Measurements from ENCODE around the gene NOS3. TPM values are rescaled to one million over a fixed set of nuclear protein-coding genes. Genes with fewer than 3 reads are reported as not detected.
A peak's percentile ranks its signal among the peaks of the same experiment; 100 is the strongest.

Gene NOS3
- total and polyA plus RNA-seq, 2 donors (not counting 3 experiments of a cell fraction or from before 2014, with no cell fraction given) = 82.8 to 95.1 TPM

DNA sequence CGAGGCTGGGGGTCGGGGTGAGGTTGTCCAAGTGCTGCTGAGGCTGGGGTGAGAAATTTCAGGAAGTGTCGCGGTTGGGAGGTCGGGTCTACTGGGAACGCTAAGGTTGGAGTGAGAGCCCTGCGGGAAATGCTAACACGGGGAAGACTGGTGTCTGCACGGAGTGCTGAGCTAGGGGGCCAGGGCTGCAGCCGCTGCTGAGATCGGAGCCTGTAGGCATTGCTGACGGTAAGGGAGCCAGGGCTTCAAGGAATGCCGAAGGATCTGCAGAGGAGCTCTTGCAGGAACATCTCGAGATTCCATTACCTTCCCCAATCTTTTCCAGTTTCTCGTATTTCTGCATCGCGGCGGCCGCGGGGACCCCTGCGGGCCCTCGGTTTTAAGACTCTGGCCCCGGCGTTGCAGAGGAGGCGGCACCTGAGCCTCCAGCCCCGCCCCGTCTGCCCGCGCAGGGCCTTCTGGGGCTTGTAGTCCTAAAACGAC is 66.7 kb downstream of the NOS3 start, which contains the start of gene CDK5:
Gene CDK5 (minus strand): TSS at position 392 of the 483 bp plus-strand sequence. CDS start 49 bp downstream, at position 343.
- Histone ChIP-seq H3K27me3 (ENCODE audit: control insufficient read depth in 2 of 2, insufficient read depth in 2 of 2, low read length in 2 of 2) (no peaks in the 10 kb centered on the region), H2AFZ (ENCODE audit: low read depth, low read length) (peak within 1 kb of the TSS; percentile 81), H3K9me3 (replicated peaks; ENCODE audit: control insufficient read depth, insufficient read depth, low read length) (no peaks in the 10 kb centered on the region), H3K9me1 (replicated peaks; ENCODE audit: control insufficient read depth, extremely low read depth, insufficient read depth, low read length) (no peaks in the 10 kb centered on the region), H3K4me2 (ENCODE audit: insufficient read depth, low read length) (peak within 1 kb of the TSS; percentile 55), H3K4me1 (ENCODE audit: control insufficient read depth, extremely low read depth, insufficient read depth, low read length) (peaks cover 29% of the 10 kb centered on the region), H3K27ac (ENCODE audit: insufficient read depth, low read depth, low read length) (peak within 1 kb of the TSS; percentile 81), H3K36me3 (ENCODE audit: control insufficient read depth in 2 of 2, extremely low read depth in 1 of 2, insufficient read depth in 2 of 2, low read length in 2 of 2) (peaks cover 0 to under 1% of the 10 kb centered on the region in 2 experiments), H3K9ac (replicated peaks; ENCODE audit: extremely low read depth, insufficient read depth, low read length) (peak within 1 kb of the TSS; percentile 57), H3K4me3 (replicated peaks in 1 of 3; ENCODE audit: insufficient read depth in 1 of 3, low read depth in 1 of 3, low read length in 3 of 3) (peak within 1 kb of the TSS; percentile 28 to 69 (median 48)), H4K20me1 (replicated peaks; ENCODE audit: control insufficient read depth, extremely low read depth, insufficient read depth, low read length) (no peaks in the 10 kb centered on the region), H3K79me2 (ENCODE audit: control insufficient read depth, insufficient read depth, low read length) (peaks cover 29% of the 10 kb centered on the region)
- no peak for DNase-seq (ENCODE audit: low read depth, low spot score)
- ChIA-PET POLR2A (no interaction called here), CTCF (interaction anchor here (1.0 to 1.3 kb wide), 2 partner anchors 29 to 95 kb away, joined by 3 to 5 read pairs; partner anchors contain the start of gene ABCB8)
- no TSS peak for BruUV-seq (replicated peaks)
- FAIRE-seq = no peak
- no peak for TF ChIP-seq FOS (IDR thresholded peaks at IDR 0.05; ENCODE audit: borderline replicate concordance, insufficient read depth, low read length)
- no peak for TF ChIP-seq MYC (IDR thresholded peaks at IDR 0.05; ENCODE audit: low read depth, low read length)
- TF ChIP-seq JUN (IDR thresholded peaks at IDR 0.05; ENCODE audit: borderline replicate concordance, insufficient read depth, insufficient read length, low read depth) = no peak
- TF ChIP-seq GATA2 (IDR thresholded peaks at IDR 0.05; ENCODE audit: insufficient read depth, insufficient read length, low read depth, low read length) = no peak
- dilution Hi-C loops (cut with MboI; ENCODE audit: extremely low pct_ligation_motif_present, low sequenced_read_pairs) = no loop called here
- intact Hi-C loops (cut with micrococcal nuclease) = no loop called here

DNA sequence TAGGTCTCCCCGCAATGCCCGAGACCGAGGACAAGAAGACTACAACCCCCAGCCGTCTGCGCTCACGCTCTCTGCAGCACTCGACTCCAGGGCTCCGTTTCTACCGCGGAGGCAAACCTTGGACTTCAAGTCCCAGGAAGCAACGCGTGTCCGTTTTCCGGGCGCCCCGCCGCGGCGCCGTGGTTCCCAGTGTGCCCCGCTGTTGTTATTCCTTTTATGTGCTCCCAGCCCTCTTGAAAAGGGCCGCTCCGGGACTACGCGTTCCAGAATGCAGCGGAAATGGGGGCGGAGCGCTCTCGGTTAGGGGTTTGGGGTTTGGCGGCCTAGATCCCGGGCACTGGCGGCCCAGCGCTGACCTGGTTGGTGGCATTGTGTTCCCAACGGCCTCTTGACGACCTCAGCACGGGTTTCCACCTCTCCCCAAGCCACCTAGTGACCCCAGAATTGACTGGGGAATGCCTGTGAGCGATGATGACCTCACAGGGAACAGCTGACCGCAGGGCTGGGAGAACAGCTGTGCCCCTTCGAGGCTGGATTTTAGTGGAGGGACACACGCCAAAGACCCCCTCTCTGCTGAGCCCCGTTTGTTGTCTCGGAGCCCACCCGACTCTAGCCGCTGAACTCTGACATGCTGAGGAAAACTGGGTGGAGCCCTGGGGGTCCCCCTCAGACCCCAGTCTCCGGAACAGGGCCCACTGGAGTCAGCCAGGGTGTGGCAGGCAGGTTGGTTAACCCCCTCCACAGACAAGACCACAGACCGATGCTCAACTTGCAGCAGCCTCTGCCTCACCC is 67.4 kb downstream of the NOS3 start:
- Histone ChIP-seq H3K4me1 (ENCODE audit: control insufficient read depth, extremely low read depth, insufficient read depth, low read length) (peaks cover 29% of the 10 kb centered on the region), H3K27ac (ENCODE audit: insufficient read depth, low read depth, low read length) (peak overlapping the region; percentile 81), H3K27me3 (ENCODE audit: control insufficient read depth in 2 of 2, insufficient read depth in 2 of 2, low read length in 2 of 2) (no peaks in the 10 kb centered on the region), H3K79me2 (ENCODE audit: control insufficient read depth, insufficient read depth, low read length) (peaks cover 31% of the 10 kb centered on the region), H3K9me1 (replicated peaks; ENCODE audit: control insufficient read depth, extremely low read depth, insufficient read depth, low read length) (no peaks in the 10 kb centered on the region), H3K9ac (replicated peaks; ENCODE audit: extremely low read depth, insufficient read depth, low read length) (peak overlapping the region; percentile 57), H2AFZ (ENCODE audit: low read depth, low read length) (peak overlapping the region; percentile 21), H3K9me3 (replicated peaks; ENCODE audit: control insufficient read depth, insufficient read depth, low read length) (no peaks in the 10 kb centered on the region), H4K20me1 (replicated peaks; ENCODE audit: control insufficient read depth, extremely low read depth, insufficient read depth, low read length) (no peaks in the 10 kb centered on the region), H3K4me3 (replicated peaks in 1 of 3; ENCODE audit: insufficient read depth in 1 of 3, low read depth in 1 of 3, low read length in 3 of 3) (peak overlapping the region in 2 of 3 experiments; percentile 11 to 69), H3K4me2 (ENCODE audit: insufficient read depth, low read length) (peak overlapping the region; percentile 44), H3K36me3 (ENCODE audit: control insufficient read depth in 2 of 2, extremely low read depth in 1 of 2, insufficient read depth in 2 of 2, low read length in 2 of 2) (peaks cover 0 to 2% of the 10 kb centered on the region in 2 experiments)
- intact Hi-C loops (cut with micrococcal nuclease) = loop anchor here (1.0 to 2.0 kb wide), 5 partner anchors 19 to 69 kb away; partner anchors contain the start of genes ABCB8 and FASTK
- dilution Hi-C loops (cut with MboI; ENCODE audit: extremely low pct_ligation_motif_present, low sequenced_read_pairs) = no loop called here
- ChIA-PET POLR2A (no interaction called here), CTCF (interaction anchor here (0.9 to 2.8 kb wide), 7 partner anchors 11 to 96 kb away, joined by 3 to 11 read pairs (median 4); partner anchors contain the start of genes ABCB8 and FASTK)
- TSS peak; percentile 86 for BruUV-seq (replicated peaks)
- peak; percentile 100 for FAIRE-seq
- TF ChIP-seq FOS (IDR thresholded peaks at IDR 0.05; ENCODE audit: borderline replicate concordance, insufficient read depth, low read length) (no peak), GATA2 (IDR thresholded peaks at IDR 0.05; ENCODE audit: insufficient read depth, insufficient read length, low read depth, low read length) (no peak), MYC (IDR thresholded peaks at IDR 0.05; ENCODE audit: low read depth, low read length) (no peak), POLR2AphosphoS5 (IDR thresholded peaks at IDR 0.05; ENCODE audit: insufficient read depth, low read depth, low read length) (peak; percentile 14), POLR2A (IDR thresholded peaks at IDR 0.05; ENCODE audit: low read depth, low read length) (peak; percentile 52), EZH2 (IDR thresholded peaks at IDR 0.05; ENCODE audit: borderline replicate concordance, low read depth, low read length, severe bottlenecking) (no peak), JUN (IDR thresholded peaks at IDR 0.05; ENCODE audit: borderline replicate concordance, insufficient read depth, insufficient read length, low read depth) (no peak)
- TF ChIP-seq, protein P1, sequence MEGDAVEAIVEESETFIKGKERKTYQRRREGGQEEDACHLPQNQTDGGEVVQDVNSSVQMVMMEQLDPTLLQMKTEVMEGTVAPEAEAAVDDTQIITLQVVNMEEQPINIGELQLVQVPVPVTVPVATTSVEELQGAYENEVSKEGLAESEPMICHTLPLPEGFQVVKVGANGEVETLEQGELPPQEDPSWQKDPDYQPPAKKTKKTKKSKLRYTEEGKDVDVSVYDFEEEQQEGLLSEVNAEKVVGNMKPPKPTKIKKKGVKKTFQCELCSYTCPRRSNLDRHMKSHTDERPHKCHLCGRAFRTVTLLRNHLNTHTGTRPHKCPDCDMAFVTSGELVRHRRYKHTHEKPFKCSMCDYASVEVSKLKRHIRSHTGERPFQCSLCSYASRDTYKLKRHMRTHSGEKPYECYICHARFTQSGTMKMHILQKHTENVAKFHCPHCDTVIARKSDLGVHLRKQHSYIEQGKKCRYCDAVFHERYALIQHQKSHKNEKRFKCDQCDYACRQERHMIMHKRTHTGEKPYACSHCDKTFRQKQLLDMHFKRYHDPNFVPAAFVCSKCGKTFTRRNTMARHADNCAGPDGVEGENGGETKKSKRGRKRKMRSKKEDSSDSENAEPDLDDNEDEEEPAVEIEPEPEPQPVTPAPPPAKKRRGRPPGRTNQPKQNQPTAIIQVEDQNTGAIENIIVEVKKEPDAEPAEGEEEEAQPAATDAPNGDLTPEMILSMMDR (IDR thresholded peaks at IDR 0.05; ENCODE audit: extremely low read depth in 1 of 2, insufficient read depth in 1 of 2, low read depth in 1 of 2, low read length in 2 of 2) = no peak
- TF ChIP-seq, protein P2, sequence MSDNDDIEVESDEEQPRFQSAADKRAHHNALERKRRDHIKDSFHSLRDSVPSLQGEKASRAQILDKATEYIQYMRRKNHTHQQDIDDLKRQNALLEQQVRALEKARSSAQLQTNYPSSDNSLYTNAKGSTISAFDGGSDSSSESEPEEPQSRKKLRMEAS (IDR thresholded peaks at IDR 0.05; ENCODE audit: insufficient read depth, insufficient read length) = peak; percentile 6
- peak; percentile 100 for DNase-seq (ENCODE audit: low read depth, low spot score)
